ENCODE measurements around the gene UCK2. TPM values are rescaled to one million over a fixed set of nuclear protein-coding genes. Genes with fewer than 3 reads are reported as not detected.

UCK2 gene
- total RNA-seq, 1 donor from 2014 or later, result 62.4 TPM

- DNase-seq (ENCODE audit: low read depth), result no peak
- no peak for TF ChIP-seq CTCF (conservative IDR thresholded peaks at IDR 0.05; ENCODE audit: low read depth, low read length)
- no peak overlapping the region for H3K4me3 ChIP-seq (ENCODE audit: low read depth, low read length)
Observed at GRCh38 chr1:165912638-165913037, 85.2 kb downstream of the UCK2 start.

- DNase-seq (ENCODE audit: low read depth), result no peak
- TF ChIP-seq CTCF (conservative IDR thresholded peaks at IDR 0.05; ENCODE audit: low read depth, low read length), result peak; percentile 97
- no peak overlapping the region for H3K4me3 ChIP-seq (ENCODE audit: low read depth, low read length)
Observed at GRCh38 chr1:165914136-165914798, 86.9 kb downstream of the UCK2 start.

GRCh38 chr1:165915480-165915879 lies 88.1 kb downstream of the UCK2 start:
- no peak for TF ChIP-seq CTCF (conservative IDR thresholded peaks at IDR 0.05; ENCODE audit: low read depth, low read length)
- H3K4me3 ChIP-seq (ENCODE audit: low read depth, low read length), result no peak overlapping the region
- no peak for DNase-seq (ENCODE audit: low read depth)

GRCh38 chr1:165915932-165916348 lies 88.5 kb downstream of the UCK2 start:
- no peak for DNase-seq (ENCODE audit: low read depth)
- H3K4me3 ChIP-seq (ENCODE audit: low read depth, low read length), result no peak overlapping the region
- no peak for TF ChIP-seq CTCF (conservative IDR thresholded peaks at IDR 0.05; ENCODE audit: low read depth, low read length)

- no peak for DNase-seq (ENCODE audit: low read depth)
- no peak overlapping the region for H3K4me3 ChIP-seq (ENCODE audit: low read depth, low read length)
- TF ChIP-seq CTCF (conservative IDR thresholded peaks at IDR 0.05; ENCODE audit: low read depth, low read length), result no peak
Observed at GRCh38 chr1:165917166-165917565, 89.8 kb downstream of the UCK2 start.

GRCh38 chr1:165924117-165924516 lies 96.7 kb downstream of the UCK2 start:
- H3K4me3 ChIP-seq (ENCODE audit: low read depth, low read length), result no peak overlapping the region
- no peak for TF ChIP-seq CTCF (conservative IDR thresholded peaks at IDR 0.05; ENCODE audit: low read depth, low read length)
- no peak for DNase-seq (ENCODE audit: low read depth)

- no peak overlapping the region for H3K4me3 ChIP-seq (ENCODE audit: low read depth, low read length)
- no peak for DNase-seq (ENCODE audit: low read depth)
- TF ChIP-seq CTCF (conservative IDR thresholded peaks at IDR 0.05; ENCODE audit: low read depth, low read length), result no peak
Observed at GRCh38 chr1:165925498-165926079, 98.2 kb downstream of the UCK2 start.
